CD4-positive, alpha-beta T cell treated with Interferon alpha-2 for 1 hour (primary cell): ENCODE data around the gene UCN3.
"Not testable (repeated sequence)": the region's sequence is repeated elsewhere in the genome, so short reads cannot be mapped to it uniquely, and the experiment has no call there.

Experiments used
- DNase-seq, 2 donors: peaks; one replicate each; pipeline ENCODE4 v3.0.0-alpha.2; 2020 to 2022

The UCN3 gene

GRCh38 chr10:5369362-5370158, 4.8 kb downstream of the UCN3 start:
- no peak for DNase-seq

GRCh38 chr10:5370493-5371352, 6.0 kb downstream of the UCN3 start:
- DNase-seq, result no peak

- DNase-seq, result no peak
These were observed 8.5 kb downstream of the UCN3 start for GRCh38 chr10:5373307-5373706.

GRCh38 chr10:5373891-5374611, 9.3 kb downstream of the UCN3 start:
- DNase-seq, result no peak

- no peak for DNase-seq
These were observed 11.7 kb downstream of the UCN3 start for GRCh38 chr10:5376450-5376849.

GRCh38 chr10:5379202-5379601, 14.4 kb downstream of the UCN3 start:
- not testable (repeated sequence) for DNase-seq

- DNase-seq, result not testable (repeated sequence)
These were observed 15.6 kb downstream of the UCN3 start for GRCh38 chr10:5380395-5380794.

- no peak for DNase-seq
These were observed 16.4 kb downstream of the UCN3 start for GRCh38 chr10:5381187-5381586.

- DNase-seq, result no peak
These were observed 20.5 kb downstream of the UCN3 start for GRCh38 chr10:5385224-5385623.

- DNase-seq, result no peak
These were observed 22.4 kb downstream of the UCN3 start for GRCh38 chr10:5387169-5387568.

GRCh38 chr10:5390607-5391205, 25.9 kb downstream of the UCN3 start:
- no peak for DNase-seq

- no peak for DNase-seq
These were observed 27.0 kb downstream of the UCN3 start for GRCh38 chr10:5391790-5392189.

GRCh38 chr10:5393529-5393928, 28.8 kb downstream of the UCN3 start:
- DNase-seq, result no peak

- DNase-seq, result no peak
These were observed 30.4 kb downstream of the UCN3 start for GRCh38 chr10:5395168-5395567.

GRCh38 chr10:5396556-5397300, 32.0 kb downstream of the UCN3 start:
- no peak for DNase-seq

- DNase-seq, result no peak
These were observed 34.6 kb downstream of the UCN3 start for GRCh38 chr10:5399332-5399731.

GRCh38 chr10:5400468-5401240, 35.9 kb downstream of the UCN3 start:
- no peak for DNase-seq

- no peak for DNase-seq
These were observed 38.0 kb downstream of the UCN3 start for GRCh38 chr10:5402798-5403197.

- no peak for DNase-seq
These were observed 39.7 kb downstream of the UCN3 start, which contains the start of gene TUBAL3 for GRCh38 chr10:5404208-5405041. TSS of gene TUBAL3 (minus strand) at chr10:5404828. CDS start at chr10:5404792, 36 bp downstream.

GRCh38 chr10:5406918-5407317, 42.2 kb downstream of the UCN3 start:
- DNase-seq, result no peak
